ENCODE data around the gene C1orf53.

The C1orf53 gene

GRCh38 chr1:197954718-197955418, 52.4 kb downstream of the C1orf53 start:
- no peaks in the 10 kb centered on the region for H3K36me3 ChIP-seq (ENCODE audit: low read length)
- H2AFZ ChIP-seq (ENCODE audit: low read depth, low read length, severe bottlenecking), result no peak overlapping the region
- no peak overlapping the region for H3K4me2 ChIP-seq (ENCODE audit: low read depth, low read length, poor library complexity, severe bottlenecking)
- no peaks in the 10 kb centered on the region for H3K79me2 ChIP-seq (ENCODE audit: insufficient read depth, low read length)
- no peaks in the 10 kb centered on the region for H3F3A ChIP-seq (ENCODE audit: insufficient read depth)
- H3K9ac ChIP-seq (ENCODE audit: low read length), result no peak overlapping the region
- H3K4me3 ChIP-seq (ENCODE audit: insufficient read depth, low read length, poor library complexity, severe bottlenecking), result no peak overlapping the region
- no peaks in the 10 kb centered on the region for H3K9me3 ChIP-seq (ENCODE audit: insufficient read depth, low read length)
- TF ChIP-seq EZH2phosphoT487 (conservative IDR thresholded peaks at IDR 0.05; ENCODE audit: low read length) (no peak), CTCF (IDR thresholded peaks at IDR 0.05; ENCODE audit: insufficient read depth, low read length, poor library complexity, severe bottlenecking) (no peak)
- H3K27me3 ChIP-seq (ENCODE audit: low read length), result no peaks in the 10 kb centered on the region
- no peak overlapping the region for H3K27ac ChIP-seq (ENCODE audit: low read depth, low read length)
- H4K20me1 ChIP-seq (ENCODE audit: low read depth, low read length), result no peaks in the 10 kb centered on the region
- H3K9me2 ChIP-seq (replicated peaks; ENCODE audit: insufficient read depth, low read length), result no peaks in the 10 kb centered on the region

GRCh38 chr1:197955486-197956394, 53.3 kb downstream of the C1orf53 start:
- no peak overlapping the region for H3K4me2 ChIP-seq (ENCODE audit: low read depth, low read length, poor library complexity, severe bottlenecking)
- H3K79me2 ChIP-seq (ENCODE audit: insufficient read depth, low read length), result no peaks in the 10 kb centered on the region
- TF ChIP-seq EZH2phosphoT487 (conservative IDR thresholded peaks at IDR 0.05; ENCODE audit: low read length), result no peak
- H2AFZ ChIP-seq (ENCODE audit: low read depth, low read length, severe bottlenecking), result no peak overlapping the region
- H3K9me3 ChIP-seq (ENCODE audit: insufficient read depth, low read length), result no peaks in the 10 kb centered on the region
- no peak overlapping the region for H3K27ac ChIP-seq (ENCODE audit: low read depth, low read length)
- no peak overlapping the region for H3K4me3 ChIP-seq (ENCODE audit: insufficient read depth, low read length, poor library complexity, severe bottlenecking)
- H3F3A ChIP-seq (ENCODE audit: insufficient read depth), result no peaks in the 10 kb centered on the region
- no peaks in the 10 kb centered on the region for H3K36me3 ChIP-seq (ENCODE audit: low read length)
- no peaks in the 10 kb centered on the region for H3K27me3 ChIP-seq (ENCODE audit: low read length)
- no peaks in the 10 kb centered on the region for H3K9me2 ChIP-seq (replicated peaks; ENCODE audit: insufficient read depth, low read length)
- no peaks in the 10 kb centered on the region for H4K20me1 ChIP-seq (ENCODE audit: low read depth, low read length)
- no peak overlapping the region for H3K9ac ChIP-seq (ENCODE audit: low read length)

Data from SU-DHL-6 (cell line).